Mammary epithelial cell (primary cell): ENCODE measurements around the gene RPTOR.

Source experiments
- EZH2 ChIP-seq: IDR thresholded peaks from 2 replicates; pipeline ENCODE4 v1.6.1; 2012; ENCODE audit warnings: low read length, inconsistent platforms, borderline replicate concordance
- TF ChIP-seq, protein P1 (sequence below), 2 donors: IDR thresholded peaks in 1 of 2; conservative IDR thresholded peaks in 1 of 2; 2 replicates each; pipeline ENCODE4 v1.5.1; 2011 to 2012; ENCODE audit warnings: inconsistent platforms in 2 of 2, low read length in 2 of 2, mild to moderate bottlenecking in 2 of 2, control low read depth in 1 of 2, low read depth in 1 of 2; ENCODE audit not compliant: insufficient read depth in 1 of 2; ENCODE audit errors: extremely low read depth in 1 of 2

DNA sequence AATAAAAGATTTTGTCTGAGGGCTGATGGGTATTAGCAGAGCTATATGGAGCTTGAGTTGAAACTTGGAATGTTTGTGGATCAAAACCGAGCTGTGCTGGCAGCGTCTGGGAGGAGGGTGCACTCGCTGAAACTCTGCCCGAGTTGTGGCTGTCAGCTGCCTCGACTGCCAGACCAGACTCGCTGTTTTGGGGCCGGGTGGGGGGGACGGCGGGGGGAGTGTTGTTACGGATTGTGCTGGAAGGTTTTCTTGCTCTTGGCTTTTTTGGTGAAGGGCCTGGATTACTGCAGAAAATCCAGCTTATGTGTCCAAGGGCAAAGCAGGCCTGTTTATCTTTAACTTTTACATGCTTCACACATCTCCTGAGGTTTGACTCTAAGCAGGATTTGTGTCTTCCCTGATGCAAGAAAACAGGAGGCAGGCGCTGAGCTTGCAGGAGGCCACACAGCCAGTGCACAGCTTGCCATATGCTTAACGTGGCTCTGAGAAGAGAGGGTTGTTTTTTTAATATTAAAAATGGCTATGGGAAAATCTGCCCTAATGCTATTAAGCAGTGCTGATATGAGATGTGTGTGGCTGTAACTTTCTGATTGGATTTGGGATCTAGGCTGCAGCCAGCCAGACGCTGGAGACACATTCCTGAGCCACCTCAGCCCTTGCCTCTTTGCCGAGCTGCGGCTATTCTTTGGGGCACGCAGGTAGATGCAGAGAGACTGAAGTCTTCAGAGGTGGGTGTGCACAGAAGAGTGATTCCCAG is 20.5 kb upstream of the RPTOR start:
- TF ChIP-seq, protein P1, sequence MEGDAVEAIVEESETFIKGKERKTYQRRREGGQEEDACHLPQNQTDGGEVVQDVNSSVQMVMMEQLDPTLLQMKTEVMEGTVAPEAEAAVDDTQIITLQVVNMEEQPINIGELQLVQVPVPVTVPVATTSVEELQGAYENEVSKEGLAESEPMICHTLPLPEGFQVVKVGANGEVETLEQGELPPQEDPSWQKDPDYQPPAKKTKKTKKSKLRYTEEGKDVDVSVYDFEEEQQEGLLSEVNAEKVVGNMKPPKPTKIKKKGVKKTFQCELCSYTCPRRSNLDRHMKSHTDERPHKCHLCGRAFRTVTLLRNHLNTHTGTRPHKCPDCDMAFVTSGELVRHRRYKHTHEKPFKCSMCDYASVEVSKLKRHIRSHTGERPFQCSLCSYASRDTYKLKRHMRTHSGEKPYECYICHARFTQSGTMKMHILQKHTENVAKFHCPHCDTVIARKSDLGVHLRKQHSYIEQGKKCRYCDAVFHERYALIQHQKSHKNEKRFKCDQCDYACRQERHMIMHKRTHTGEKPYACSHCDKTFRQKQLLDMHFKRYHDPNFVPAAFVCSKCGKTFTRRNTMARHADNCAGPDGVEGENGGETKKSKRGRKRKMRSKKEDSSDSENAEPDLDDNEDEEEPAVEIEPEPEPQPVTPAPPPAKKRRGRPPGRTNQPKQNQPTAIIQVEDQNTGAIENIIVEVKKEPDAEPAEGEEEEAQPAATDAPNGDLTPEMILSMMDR (conservative IDR thresholded peaks at IDR 0.05 in 1 of 2, IDR thresholded peaks at IDR 0.05 in 1 of 2; ENCODE audit: extremely low read depth in 1 of 2, insufficient read depth in 1 of 2, low read depth in 1 of 2, low read length in 2 of 2) = no peak
- no peak for TF ChIP-seq EZH2
